HCT116 (cell line): ENCODE measurements around the gene SCRN1.

Experiments used
- ATF3 ChIP-seq: IDR thresholded peaks from 2 replicates; pipeline ENCODE4 v1.6.1; 2012
- CEBPB ChIP-seq: IDR thresholded peaks from 2 replicates; pipeline ENCODE4 v1.6.1; 2012; ENCODE audit warnings: low read depth
- CTCF ChIP-seq, 3 experiments: fragments of 200-600 bp in 1 of 3; sonication (generic) in 1 of 3; IDR thresholded peaks in 2 of 3; conservative IDR thresholded peaks in 1 of 3; 2 replicates each; pipeline ENCODE4 v1.5.1; 2012 to 2017; ENCODE audit warnings: low read depth in 2 of 3, low read length in 2 of 3, antibody characterized with exemption in 1 of 3, borderline replicate concordance in 1 of 3, control low read depth in 1 of 3, mild to moderate bottlenecking in 1 of 3, mixed read lengths in 1 of 3, mixed run types in 1 of 3, moderate library complexity in 1 of 3; ENCODE audit not compliant: insufficient read depth in 1 of 3
- ELF1 ChIP-seq: IDR thresholded peaks from 2 replicates; pipeline ENCODE4 v1.6.1; 2012; ENCODE audit warnings: low read depth, borderline replicate concordance
- EZH2 ChIP-seq: fragments of 200-600 bp; sonication (generic); IDR thresholded peaks from 2 replicates; pipeline ENCODE4 v1.6.1; 2017; ENCODE audit warnings: antibody characterized with exemption, mixed run types
- JUND ChIP-seq: IDR thresholded peaks from 2 replicates; pipeline ENCODE4 v1.6.1; 2012
- POLR2A ChIP-seq: IDR thresholded peaks from 2 replicates; pipeline ENCODE4 v1.7.0; 2011; ENCODE audit warnings: borderline replicate concordance; ENCODE audit not compliant: insufficient read depth, insufficient read length; ENCODE audit errors: extremely low read depth
- POLR2AphosphoS5 ChIP-seq: IDR thresholded peaks from 2 replicates; pipeline ENCODE4 v1.6.1; 2011; ENCODE audit warnings: mild to moderate bottlenecking, low read depth, low read length, moderate library complexity
- RAD21 ChIP-seq: IDR thresholded peaks from 2 replicates; pipeline ENCODE4 v1.6.1; 2012; ENCODE audit warnings: low read depth, mild to moderate bottlenecking
- REST ChIP-seq: IDR thresholded peaks from 2 replicates; pipeline ENCODE4 v1.6.1; 2012; ENCODE audit warnings: low read depth
- TCF7L2 ChIP-seq: IDR thresholded peaks from 2 replicates; pipeline ENCODE4 v1.7.0; 2011; ENCODE audit warnings: borderline replicate concordance, inconsistent platforms; ENCODE audit not compliant: insufficient read depth, insufficient read length; ENCODE audit errors: extremely low read depth
- YY1 ChIP-seq: IDR thresholded peaks from 2 replicates; pipeline ENCODE4 v1.6.1; 2011; ENCODE audit warnings: low read length, low read depth, moderate library complexity, mild to moderate bottlenecking; ENCODE audit not compliant: insufficient replicate concordance; ENCODE audit errors: extremely low read depth
- ZNF274 ChIP-seq: fragments of 200-500 bp; sonication (Bioruptor generic); IDR thresholded peaks from 2 replicates; pipeline ENCODE4 v1.6.1; 2014; ENCODE audit warnings: mild to moderate bottlenecking, low read depth, low read length, inconsistent platforms
- TF ChIP-seq, protein P1 (sequence below): IDR thresholded peaks from 2 replicates; pipeline ENCODE4 v1.6.1; 2011; ENCODE audit warnings: mild to moderate bottlenecking, low read length, moderate library complexity; ENCODE audit not compliant: insufficient replicate concordance; ENCODE audit errors: extremely low read depth

DNA sequence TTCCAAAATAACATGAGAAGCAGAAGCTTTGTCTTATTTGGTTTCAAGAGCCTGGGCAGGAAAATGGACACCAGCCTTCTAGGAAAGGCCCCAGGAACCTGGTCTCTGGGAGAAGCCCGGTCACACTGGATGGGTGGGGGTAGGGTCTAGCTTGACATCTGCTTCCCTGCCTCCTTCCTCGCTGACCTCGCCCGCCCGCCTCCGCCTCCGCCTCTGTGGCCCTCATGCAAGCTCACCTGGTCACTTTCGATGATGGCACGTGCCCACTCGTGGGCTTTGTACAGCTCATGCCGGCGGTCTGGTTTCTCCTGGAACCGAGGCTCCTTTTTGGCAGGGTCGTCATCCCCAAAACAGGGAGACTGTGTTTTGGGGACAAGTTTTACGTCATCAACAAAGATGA, 63.4 kb downstream of the SCRN1 start:
- no peak for TF ChIP-seq CTCF (IDR thresholded peaks at IDR 0.05 in 2 of 3, conservative IDR thresholded peaks at IDR 0.05 in 1 of 3; ENCODE audit: borderline replicate concordance in 1 of 3, insufficient read depth in 1 of 3, low read depth in 2 of 3, low read length in 2 of 3)
- TF ChIP-seq CEBPB, result no peak
- no peak for TF ChIP-seq YY1
- TF ChIP-seq ATF3, result no peak
- TF ChIP-seq TCF7L2, result no peak
- no peak for TF ChIP-seq EZH2
- TF ChIP-seq ZNF274, result no peak
- TF ChIP-seq REST, result no peak
- TF ChIP-seq, protein P1, sequence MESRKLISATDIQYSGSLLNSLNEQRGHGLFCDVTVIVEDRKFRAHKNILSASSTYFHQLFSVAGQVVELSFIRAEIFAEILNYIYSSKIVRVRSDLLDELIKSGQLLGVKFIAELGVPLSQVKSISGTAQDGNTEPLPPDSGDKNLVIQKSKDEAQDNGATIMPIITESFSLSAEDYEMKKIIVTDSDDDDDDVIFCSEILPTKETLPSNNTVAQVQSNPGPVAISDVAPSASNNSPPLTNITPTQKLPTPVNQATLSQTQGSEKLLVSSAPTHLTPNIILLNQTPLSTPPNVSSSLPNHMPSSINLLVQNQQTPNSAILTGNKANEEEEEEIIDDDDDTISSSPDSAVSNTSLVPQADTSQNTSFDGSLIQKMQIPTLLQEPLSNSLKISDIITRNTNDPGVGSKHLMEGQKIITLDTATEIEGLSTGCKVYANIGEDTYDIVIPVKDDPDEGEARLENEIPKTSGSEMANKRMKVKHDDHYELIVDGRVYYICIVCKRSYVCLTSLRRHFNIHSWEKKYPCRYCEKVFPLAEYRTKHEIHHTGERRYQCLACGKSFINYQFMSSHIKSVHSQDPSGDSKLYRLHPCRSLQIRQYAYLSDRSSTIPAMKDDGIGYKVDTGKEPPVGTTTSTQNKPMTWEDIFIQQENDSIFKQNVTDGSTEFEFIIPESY, result no peak
- TF ChIP-seq POLR2A, result no peak
- no peak for TF ChIP-seq POLR2AphosphoS5
- no peak for TF ChIP-seq JUND
- TF ChIP-seq ELF1, result no peak
- no peak for TF ChIP-seq RAD21
